K562 (cell line): ENCODE results near the gene SLC4A2. TPM values are rescaled to one million over a fixed set of nuclear protein-coding genes. Genes with fewer than 3 reads are reported as not detected.
A peak's percentile ranks its signal among the peaks of the same experiment; 100 is the strongest.

Experiments used
- ATF1 ChIP-seq, 2 experiments: fragments of 450-650 bp in 1 of 2; IDR thresholded peaks; 2 replicates each; pipeline ENCODE4 v1.6.1; 2016; ENCODE audit warnings: missing compliant biosample characterization in 1 of 2, missing genetic modification characterization in 1 of 2
- BCOR ChIP-seq: fragments of 450-650 bp; IDR thresholded peaks from 2 replicates; pipeline ENCODE4 v1.6.1; 2016
- CEBPG ChIP-seq, 3 experiments: fragments of 200-800 bp in 1 of 3; sonication (Bioruptor generic) in 1 of 3; sonication (generic) in 1 of 3; formaldehyde crosslinking in 1 of 3; IDR thresholded peaks in 2 of 3; conservative IDR thresholded peaks in 1 of 3; 2 replicates each; pipeline versions ENCODE4 v1.6.1 to v1.8.0; 2016 to 2022; ENCODE audit warnings: missing compliant biosample characterization in 2 of 3, missing genetic modification characterization in 2 of 3, mild to moderate bottlenecking in 1 of 3, missing genetic modification reagents in 1 of 3
- EGR1 ChIP-seq: fragments of 450-650 bp; conservative IDR thresholded peaks from 2 replicates; pipeline ENCODE4 v1.6.1; 2017; ENCODE audit warnings: mild to moderate bottlenecking
- ETV1 ChIP-seq: fragments of 450-650 bp; conservative IDR thresholded peaks from 2 replicates; pipeline ENCODE4 v1.6.1; 2016; ENCODE audit warnings: missing genetic modification characterization, control low read depth, low read depth, missing compliant biosample characterization
- KDM4B ChIP-seq, 2 experiments: fragments of 450-650 bp in 1 of 2; sonication (generic) in 1 of 2; IDR thresholded peaks; 2 replicates each; pipeline ENCODE4 v1.6.1; 2016 to 2017; ENCODE audit warnings: borderline replicate concordance in 2 of 2, antibody characterized with exemption in 1 of 2, low read depth in 1 of 2, mild to moderate bottlenecking in 1 of 2
- LCOR ChIP-seq: sonication (generic); formaldehyde crosslinking; IDR thresholded peaks from 2 replicates; pipeline ENCODE4 v1.8.0; 2022; ENCODE audit warnings: mild to moderate bottlenecking, missing genetic modification reagents
- MAFK ChIP-seq: IDR thresholded peaks from 2 replicates; pipeline ENCODE4 v1.6.1; 2011; ENCODE audit warnings: low read length, improper control_type of control experiment
- MXD1 ChIP-seq: fragments of 250-450 bp; sonication (Bioruptor Pico); IDR thresholded peaks from 2 replicates; pipeline ENCODE4 v1.8.0; 2021; ENCODE audit warnings: borderline replicate concordance, mild to moderate bottlenecking, moderate library complexity; ENCODE audit not compliant: poor library complexity, severe bottlenecking
- NCOA1 ChIP-seq: fragments of 450-650 bp; IDR thresholded peaks from 2 replicates; pipeline ENCODE4 v1.6.1; 2016; ENCODE audit warnings: low read depth
- NR2C2 ChIP-seq, 2 experiments: fragments of 200-800 bp in 1 of 2; sonication (Bioruptor generic) in 1 of 2; sonication (generic) in 1 of 2; formaldehyde crosslinking in 1 of 2; IDR thresholded peaks; 2 replicates each; pipeline versions ENCODE4 v1.6.1 to v1.8.0; 2016 to 2022; ENCODE audit warnings: mild to moderate bottlenecking in 1 of 2, missing compliant biosample characterization in 1 of 2, missing genetic modification characterization in 1 of 2, missing genetic modification reagents in 1 of 2
- NRF1 ChIP-seq, 2 experiments: fragments of 450-650 bp; IDR thresholded peaks in 1 of 2; conservative IDR thresholded peaks in 1 of 2; 2 replicates each; pipeline ENCODE4 v1.6.1; 2014; ENCODE audit warnings: mild to moderate bottlenecking in 2 of 2
- PML ChIP-seq: IDR thresholded peaks from 2 replicates; pipeline ENCODE4 v1.6.1; 2012; ENCODE audit warnings: low read length, inconsistent platforms
- SIN3A ChIP-seq, 2 experiments: fragments of 150-350 bp in 1 of 2; IDR thresholded peaks; 2 replicates each; pipeline ENCODE4 v1.6.1; 2011 to 2016; ENCODE audit warnings: borderline replicate concordance in 2 of 2, low read depth in 2 of 2, low read length in 2 of 2, mild to moderate bottlenecking in 2 of 2, moderate library complexity in 2 of 2; ENCODE audit not compliant: control insufficient read depth in 1 of 2
- TCF3 ChIP-seq: sonication (generic); formaldehyde crosslinking; IDR thresholded peaks from 2 replicates; pipeline ENCODE4 v1.4.0; 2020; ENCODE audit warnings: mild to moderate bottlenecking, missing genetic modification reagents
- ZFX ChIP-seq: sonication (generic); formaldehyde crosslinking; IDR thresholded peaks from 2 replicates; pipeline ENCODE4 v1.8.0; 2022; ENCODE audit warnings: mild to moderate bottlenecking, missing genetic modification reagents, moderate library complexity
- ZNF143 ChIP-seq: sonication (generic); formaldehyde crosslinking; IDR thresholded peaks from 2 replicates; pipeline ENCODE4 v1.9.0; 2022; ENCODE audit warnings: mild to moderate bottlenecking, missing genetic modification reagents
- ZNF263 ChIP-seq: sonication (generic); formaldehyde crosslinking; IDR thresholded peaks from 2 replicates; pipeline ENCODE4 v1.8.0; 2022; ENCODE audit warnings: mild to moderate bottlenecking, missing genetic modification reagents, borderline replicate concordance
- ZNF445 ChIP-seq: fragments of 250-450 bp; sonication (Bioruptor Pico); IDR thresholded peaks from 2 replicates; pipeline ENCODE4 v1.4.0; 2020; ENCODE audit warnings: low read depth, mild to moderate bottlenecking, moderate library complexity
- polyA plus RNA-seq, 8 experiments: library from polyadenylated mRNA; depleted of rRNA in 4 of 8; stranded (reverse) in 5 of 8; unstranded in 3 of 8; fragments of >200 nt; fragmentation: Nextera tagmentation in 2 of 8; fragmentation: Illumina TruSeq in 1 of 8; extraction: Ambion mirVana in 2 of 8; extraction: Trizol in 1 of 8; gene quantifications; 2 replicates each; pipeline versions ENCODE4 v1.2.1 to v1.2.3, GENCODE V29; 2011 to 2014; ENCODE audit warnings: inconsistent platforms in 1 of 8, missing spikeins in 1 of 8
- total RNA-seq, 7 experiments: library from RNA; depleted of rRNA in 6 of 7; stranded (reverse); fragments of >200 nt in 6 of 7; fragmentation: Illumina TruSeq in 2 of 7; extraction: Trizol in 2 of 7; gene quantifications; 2 replicates each; pipeline versions ENCODE4 v1.2.1 to v1.2.3, GENCODE V29; 2011 to 2021; ENCODE audit warnings: low replicate concordance in 1 of 7
- TF ChIP-seq, protein P1 (sequence below): sonication (generic); formaldehyde crosslinking; IDR thresholded peaks from 2 replicates; pipeline ENCODE4 v1.9.0; 2022; ENCODE audit warnings: mild to moderate bottlenecking, missing genetic modification reagents
- TF ChIP-seq, protein P2 (sequence below), 2 experiments: fragments of 450-650 bp in 1 of 2; sonication (generic) in 1 of 2; formaldehyde crosslinking; conservative IDR thresholded peaks; 2 replicates each; pipeline versions ENCODE4 v1.4.0 to v1.8.1; 2020 to 2022; ENCODE audit warnings: mild to moderate bottlenecking in 1 of 2, missing genetic modification reagents in 1 of 2
- TF ChIP-seq, protein P3 (sequence below): fragments of 450-650 bp; IDR thresholded peaks from 2 replicates; pipeline ENCODE4 v1.6.1; 2016

SLC4A2 gene
- total and polyA plus RNA-seq, 9 of the 15 experiments (the other 6 are each of a cell fraction or from before 2014, with no cell fraction given): 11.4 to 375 (median 130) TPM

- TF ChIP-seq PML (peak; percentile 16; the same call in 1 of the 2 replicates), NRF1 (conservative IDR thresholded peaks at IDR 0.05 in 1 of 2, IDR thresholded peaks at IDR 0.05 in 1 of 2) (peak; percentile 50 to 58; a peak in 2 of 4 replicates), NCOA1 (peak; percentile 53; the same call in 1 of the 2 replicates), CEBPG (CRISPR knock-in tag; IDR thresholded peaks at IDR 0.05) (no peak), CEBPG (tag; conservative IDR thresholded peaks at IDR 0.05 in 1 of 2, IDR thresholded peaks at IDR 0.05 in 1 of 2) (peak in 1 of 2 experiments; percentile 43; a peak in 2 of 4 replicates), SIN3A (IDR thresholded peaks at IDR 0.05; ENCODE audit: borderline replicate concordance in 2 of 2, control insufficient read depth in 1 of 2, low read depth in 2 of 2, low read length in 2 of 2) (peak; percentile 78 to 86; a peak in 2 of 4 replicates), BCOR (0 out of 2 replicates have a peak, but pooled peaks have one; percentile 4), ZNF143 (CRISPR knock-in tag) (peak; percentile 90), MAFK (no peak), EGR1 (peak; percentile 79), ATF1 (CRISPR knock-in tag; IDR thresholded peaks at IDR 0.05) (0 out of 2 replicates have a peak, but pooled peaks have one; percentile 5), ATF1 (tag; IDR thresholded peaks at IDR 0.05) (peak; percentile 95), ZNF263 (CRISPR knock-in tag) (no peak), MXD1 (CRISPR knock-in tag) (peak; percentile 89), ZNF445 (CRISPR knock-in tag) (no peak), TCF3 (CRISPR knock-in tag) (0 out of 2 replicates have a peak, but pooled peaks have one; percentile 15), ZFX (peak; percentile 41), ETV1 (tag) (0 out of 2 replicates have a peak, but pooled peaks have one; percentile 12), LCOR (CRISPR knock-in tag) (0 out of 2 replicates have a peak, but pooled peaks have one; percentile 5), KDM4B (IDR thresholded peaks at IDR 0.05; ENCODE audit: borderline replicate concordance in 2 of 2, low read depth in 1 of 2) (peak in 1 of 2 experiments; percentile 80; a peak in 1 of 4 replicates), NR2C2 (CRISPR knock-in tag; IDR thresholded peaks at IDR 0.05) (peak; percentile 78), NR2C2 (tag; IDR thresholded peaks at IDR 0.05) (peak; percentile 90)
- TF ChIP-seq, protein P1, sequence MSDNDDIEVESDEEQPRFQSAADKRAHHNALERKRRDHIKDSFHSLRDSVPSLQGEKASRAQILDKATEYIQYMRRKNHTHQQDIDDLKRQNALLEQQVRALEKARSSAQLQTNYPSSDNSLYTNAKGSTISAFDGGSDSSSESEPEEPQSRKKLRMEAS (CRISPR knock-in tag): peak; percentile 83
- TF ChIP-seq, protein P2, sequence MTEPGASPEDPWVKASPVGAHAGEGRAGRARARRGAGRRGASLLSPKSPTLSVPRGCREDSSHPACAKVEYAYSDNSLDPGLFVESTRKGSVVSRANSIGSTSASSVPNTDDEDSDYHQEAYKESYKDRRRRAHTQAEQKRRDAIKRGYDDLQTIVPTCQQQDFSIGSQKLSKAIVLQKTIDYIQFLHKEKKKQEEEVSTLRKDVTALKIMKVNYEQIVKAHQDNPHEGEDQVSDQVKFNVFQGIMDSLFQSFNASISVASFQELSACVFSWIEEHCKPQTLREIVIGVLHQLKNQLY (CRISPR knock-in tag; conservative IDR thresholded peaks at IDR 0.05): 0 out of 4 replicates have a peak, but pooled peaks of 1 of the 2 experiments have one; percentile 64
- TF ChIP-seq, protein P3, sequence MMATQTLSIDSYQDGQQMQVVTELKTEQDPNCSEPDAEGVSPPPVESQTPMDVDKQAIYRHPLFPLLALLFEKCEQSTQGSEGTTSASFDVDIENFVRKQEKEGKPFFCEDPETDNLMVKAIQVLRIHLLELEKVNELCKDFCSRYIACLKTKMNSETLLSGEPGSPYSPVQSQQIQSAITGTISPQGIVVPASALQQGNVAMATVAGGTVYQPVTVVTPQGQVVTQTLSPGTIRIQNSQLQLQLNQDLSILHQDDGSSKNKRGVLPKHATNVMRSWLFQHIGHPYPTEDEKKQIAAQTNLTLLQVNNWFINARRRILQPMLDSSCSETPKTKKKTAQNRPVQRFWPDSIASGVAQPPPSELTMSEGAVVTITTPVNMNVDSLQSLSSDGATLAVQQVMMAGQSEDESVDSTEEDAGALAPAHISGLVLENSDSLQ: peak; percentile 59; the same call in 1 of the 2 replicates
Observed at GRCh38 chr7:151083071-151083823, 23.9 kb downstream of the SLC4A2 start, which contains the start of gene TMUB1 (continued).
